HepG2 (cell line): ENCODE results near the gene S100A13. TPM values are rescaled to one million over a fixed set of nuclear protein-coding genes. Genes with fewer than 3 reads are reported as not detected.

Experiments used
- DDIT3 ChIP-seq: sonication (generic); formaldehyde crosslinking; IDR thresholded peaks from 2 replicates; pipeline ENCODE4 v1.4.0; 2020; ENCODE audit warnings: mild to moderate bottlenecking, missing genetic modification reagents
- E2F1 ChIP-seq: sonication (generic); formaldehyde crosslinking; IDR thresholded peaks from 2 replicates; pipeline ENCODE4 v1.5.0; 2020; ENCODE audit warnings: missing genetic modification reagents
- EEA1 ChIP-seq: sonication (generic); formaldehyde crosslinking; IDR thresholded peaks from 2 replicates; pipeline ENCODE4 v1.5.1; 2020; ENCODE audit warnings: mild to moderate bottlenecking, missing genetic modification reagents, borderline replicate concordance
- ELK4 ChIP-seq: sonication (generic); formaldehyde crosslinking; IDR thresholded peaks from 2 replicates; pipeline ENCODE4 v1.9.0; 2021; ENCODE audit warnings: missing genetic modification reagents, borderline replicate concordance
- ETV6 ChIP-seq: sonication (generic); formaldehyde crosslinking; conservative IDR thresholded peaks from 2 replicates; pipeline ENCODE4 v1.4.0; 2020; ENCODE audit warnings: missing genetic modification reagents
- GTF3A ChIP-seq: sonication (generic); formaldehyde crosslinking; conservative IDR thresholded peaks from 2 replicates; pipeline ENCODE4 v1.4.0; 2020; ENCODE audit warnings: mild to moderate bottlenecking, missing genetic modification reagents
- HIVEP1 ChIP-seq: sonication (generic); formaldehyde crosslinking; IDR thresholded peaks from 2 replicates; pipeline ENCODE4 v1.4.0; 2020; ENCODE audit warnings: mild to moderate bottlenecking, missing genetic modification reagents
- JUN ChIP-seq: sonication (generic); formaldehyde crosslinking; IDR thresholded peaks from 2 replicates; pipeline ENCODE4 v1.4.0; 2020; ENCODE audit warnings: mild to moderate bottlenecking, missing genetic modification reagents
- KAT8 ChIP-seq: IDR thresholded peaks from 2 replicates; pipeline ENCODE4 v1.6.1; 2016; ENCODE audit warnings: missing genetic modification reagents, missing compliant biosample characterization
- MLXIP ChIP-seq: sonication (generic); formaldehyde crosslinking; IDR thresholded peaks from 2 replicates; pipeline ENCODE4 v1.9.0; 2021; ENCODE audit warnings: missing genetic modification reagents, borderline replicate concordance
- MXD4 ChIP-seq: IDR thresholded peaks from 2 replicates; pipeline ENCODE4 v1.6.1; 2016; ENCODE audit warnings: mild to moderate bottlenecking, missing biosample characterization, missing genetic modification reagents
- PITX1 ChIP-seq: sonication (generic); formaldehyde crosslinking; IDR thresholded peaks from 2 replicates; pipeline ENCODE4 v1.5.1; 2020; ENCODE audit warnings: mild to moderate bottlenecking, missing genetic modification reagents
- RNF2 ChIP-seq: fragments of 450-650 bp; conservative IDR thresholded peaks from 2 replicates; pipeline ENCODE4 v1.6.1; 2016; ENCODE audit warnings: low read depth
- SCMH1 ChIP-seq: sonication (generic); formaldehyde crosslinking; IDR thresholded peaks from 2 replicates; pipeline ENCODE4 v1.9.0; 2021; ENCODE audit warnings: missing genetic modification reagents, mild to moderate bottlenecking, borderline replicate concordance
- TBX3 ChIP-seq: fragments of 450-650 bp; IDR thresholded peaks from 2 replicates; pipeline ENCODE4 v1.6.1; 2017; ENCODE audit warnings: antibody characterized with exemption, mild to moderate bottlenecking, inconsistent platforms, borderline replicate concordance
- ZBTB8A ChIP-seq: sonication (generic); formaldehyde crosslinking; IDR thresholded peaks from 2 replicates; pipeline ENCODE4 v1.4.0; 2020; ENCODE audit warnings: mild to moderate bottlenecking, low read depth, missing genetic modification reagents, borderline replicate concordance
- ZKSCAN8 ChIP-seq: IDR thresholded peaks from 2 replicates; pipeline ENCODE4 v1.6.1; 2016; ENCODE audit warnings: borderline replicate concordance, missing genetic modification reagents, missing compliant biosample characterization
- ZNF17 ChIP-seq: sonication (generic); formaldehyde crosslinking; IDR thresholded peaks from 2 replicates; pipeline ENCODE4 v1.5.0; 2020; ENCODE audit warnings: mild to moderate bottlenecking, missing genetic modification reagents
- ZNF251 ChIP-seq: sonication (generic); formaldehyde crosslinking; IDR thresholded peaks from 2 replicates; pipeline ENCODE4 v1.9.0; 2021; ENCODE audit warnings: mild to moderate bottlenecking, missing genetic modification reagents
- ZNF335 ChIP-seq: sonication (generic); formaldehyde crosslinking; IDR thresholded peaks from 2 replicates; pipeline ENCODE4 v1.4.0; 2020; ENCODE audit warnings: missing genetic modification reagents
- ZNF562 ChIP-seq: sonication (generic); formaldehyde crosslinking; IDR thresholded peaks from 2 replicates; pipeline ENCODE4 v1.8.0; 2022; ENCODE audit warnings: missing genetic modification reagents, borderline replicate concordance
- ZXDC ChIP-seq: sonication (generic); formaldehyde crosslinking; IDR thresholded peaks from 2 replicates; pipeline ENCODE4 v1.5.0; 2020; ENCODE audit warnings: mild to moderate bottlenecking, missing genetic modification reagents
- polyA plus RNA-seq, 8 experiments: library from polyadenylated mRNA; depleted of rRNA in 3 of 8; stranded (reverse) in 7 of 8; unstranded in 1 of 8; fragments of >200 nt; fragmentation: Illumina TruSeq in 4 of 8; extraction: Trizol in 4 of 8; gene quantifications; 2 replicates each; pipeline versions ENCODE4 v1.2.1 to v1.2.3, GENCODE V29; 2011 to 2016; ENCODE audit warnings: low read depth in 4 of 8, missing spikeins in 1 of 8, mixed read lengths in 1 of 8; ENCODE audit not compliant: insufficient read depth in 1 of 8
- total RNA-seq, 5 experiments: library from RNA; depleted of rRNA; stranded (reverse); fragments of >200 nt; fragmentation: Illumina TruSeq; extraction: Trizol; gene quantifications; 2 replicates each; pipeline ENCODE4 v1.2.3, GENCODE V29; 2016; ENCODE audit warnings: low read depth in 1 of 5

Gene S100A13
- total and polyA plus RNA-seq, 2 of the 13 experiments (the other 11 are each of a cell fraction or from before 2014, with no cell fraction given) = 89.5 to 172 TPM

- TF ChIP-seq SCMH1 (no peak), PITX1 (no peak), E2F1 (CRISPR knock-in tag) (no peak), KAT8 (CRISPR knock-in tag) (no peak), GTF3A (CRISPR knock-in tag) (no peak), JUN (CRISPR knock-in tag) (no peak), TBX3 (no peak), DDIT3 (CRISPR knock-in tag) (no peak), EEA1 (CRISPR knock-in tag) (no peak), ZNF251 (CRISPR knock-in tag) (no peak), HIVEP1 (CRISPR knock-in tag) (peak; percentile 51), ELK4 (no peak), ZNF335 (CRISPR knock-in tag) (0 out of 2 replicates have a peak, but pooled peaks have one; percentile 35), ETV6 (CRISPR knock-in tag) (no peak), MLXIP (no peak), RNF2 (0 out of 2 replicates have a peak, but pooled peaks have one; percentile 25), ZXDC (CRISPR knock-in tag) (no peak), ZNF17 (CRISPR knock-in tag) (no peak; the same call in 1 of the 2 replicates), ZBTB8A (CRISPR knock-in tag) (no peak), ZNF562 (no peak), MXD4 (CRISPR knock-in tag) (no peak; the same call in 1 of the 2 replicates), ZKSCAN8 (0 out of 2 replicates have a peak, but pooled peaks have one; percentile 7)
Measured at GRCh38 chr1:153626904-153627714, at the start of gene S100A13 (continued).
